ENCODE measurements around the gene CASD1. TPM values are rescaled to one million over a fixed set of nuclear protein-coding genes. Genes with fewer than 3 reads are reported as not detected.

The CASD1 gene
- polyA plus RNA-seq, 6 donors from 2014 or later = 12.7 to 18.4 (median 14.8) TPM

DNA sequence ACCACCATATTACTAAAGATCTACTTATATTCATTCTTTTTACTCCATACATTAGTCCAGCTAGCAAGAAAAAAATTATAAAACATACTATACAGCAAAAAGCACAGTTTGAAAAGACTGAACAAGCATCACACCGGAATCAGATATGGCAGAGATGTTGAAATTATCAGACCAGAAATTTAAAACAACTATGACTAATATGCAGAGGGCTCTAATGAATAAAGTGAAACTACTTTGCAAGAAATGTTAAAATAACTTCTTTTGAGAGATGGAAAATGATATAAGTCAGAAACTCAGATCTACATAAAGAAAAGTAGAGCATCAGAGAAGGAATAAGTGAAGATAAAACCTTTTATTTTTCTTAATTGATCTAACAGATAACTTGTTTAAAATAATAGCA lies 95.4 kb downstream of the CASD1 start:
- peaks cover 16 to 31% of the 10 kb centered on the region in 2 donors for H3K36me3 Mint-ChIP-seq
- DNase-seq = no peak
- peaks cover 4 to 20% (median 8%) of the 10 kb centered on the region in 7 donors for H3K9me3 Mint-ChIP-seq
- no peak for ATAC-seq (ENCODE audit: low read depth in 2 of 2)
- peaks cover 0 to 5% (median 0%) of the 10 kb centered on the region in 3 donors for H3K27me3 Mint-ChIP-seq
- H3K27ac Mint-ChIP-seq = peak overlapping the region in 1 of 6 donors; percentile 29
- peaks cover 7 to 8% (median 7%) of the 10 kb centered on the region in 3 donors for H3K4me1 Mint-ChIP-seq
- no peak overlapping the region for H3K4me3 Mint-ChIP-seq

Other genes with a start within 250 kb of the CASD1 start
- gene COL1A2, start 114.9 kb upstream of the CASD1 start, polyA plus RNA-seq (ENCODE audit: low read depth in 6 of 6) = under 1 TPM in 1 of 6 donors, not detected in 5; 0.41 TPM
- 10 to 100 TPM in 4 of 6 donors, 1 to 10 TPM in 2; 6.4 to 31.9 (median 12.1) TPM for gene SGCE, start 146.3 kb downstream of the CASD1 start, polyA plus RNA-seq (ENCODE audit: low read depth in 6 of 6)